Measurements from ENCODE around the gene ZMYM4.

The ZMYM4 gene

GRCh38 chr1:35394386-35394785, 125.9 kb downstream of the ZMYM4 start:
- DNase-seq (ENCODE audit: extremely low read depth in 1 of 2, low read depth in 1 of 2): no peak

- no peak for DNase-seq (ENCODE audit: extremely low read depth in 1 of 2, low read depth in 1 of 2)
Measured at GRCh38 chr1:35398739-35399138, 130.2 kb downstream of the ZMYM4 start.

GRCh38 chr1:35401049-35401448, 132.5 kb downstream of the ZMYM4 start:
- no peak for DNase-seq (ENCODE audit: extremely low read depth in 1 of 2, low read depth in 1 of 2)

GRCh38 chr1:35406103-35406502, 137.6 kb downstream of the ZMYM4 start:
- no peak for DNase-seq (ENCODE audit: extremely low read depth in 1 of 2, low read depth in 1 of 2)

- DNase-seq (ENCODE audit: extremely low read depth in 1 of 2, low read depth in 1 of 2): no peak
Measured at GRCh38 chr1:35407743-35408142, 139.2 kb downstream of the ZMYM4 start.

GRCh38 chr1:35408925-35409324, 140.4 kb downstream of the ZMYM4 start:
- no peak for DNase-seq (ENCODE audit: extremely low read depth in 1 of 2, low read depth in 1 of 2)

GRCh38 chr1:35426097-35426586, 157.6 kb downstream of the ZMYM4 start:
- DNase-seq (ENCODE audit: extremely low read depth in 1 of 2, low read depth in 1 of 2): no peak

GRCh38 chr1:35428360-35428759, 159.9 kb downstream of the ZMYM4 start:
- no peak for DNase-seq (ENCODE audit: extremely low read depth in 1 of 2, low read depth in 1 of 2)

- no peak for DNase-seq (ENCODE audit: extremely low read depth in 1 of 2, low read depth in 1 of 2)
Measured at GRCh38 chr1:35430762-35431161, 162.3 kb downstream of the ZMYM4 start.

- DNase-seq (ENCODE audit: extremely low read depth in 1 of 2, low read depth in 1 of 2): no peak
Measured at GRCh38 chr1:35431173-35431599, 162.7 kb downstream of the ZMYM4 start.

GRCh38 chr1:35432231-35432630, 163.7 kb downstream of the ZMYM4 start:
- no peak for DNase-seq (ENCODE audit: extremely low read depth in 1 of 2, low read depth in 1 of 2)

- DNase-seq (ENCODE audit: extremely low read depth in 1 of 2, low read depth in 1 of 2): no peak
Measured at GRCh38 chr1:35433714-35434113, 165.2 kb downstream of the ZMYM4 start.

- no peak for DNase-seq (ENCODE audit: extremely low read depth in 1 of 2, low read depth in 1 of 2)
Measured at GRCh38 chr1:35434703-35435102, 166.2 kb downstream of the ZMYM4 start.

- no peak for DNase-seq (ENCODE audit: extremely low read depth in 1 of 2, low read depth in 1 of 2)
Measured at GRCh38 chr1:35436078-35436477, 167.6 kb downstream of the ZMYM4 start.

GRCh38 chr1:35437200-35437599, 168.7 kb downstream of the ZMYM4 start:
- no peak for DNase-seq (ENCODE audit: extremely low read depth in 1 of 2, low read depth in 1 of 2)

- DNase-seq (ENCODE audit: extremely low read depth in 1 of 2, low read depth in 1 of 2): no peak
Measured at GRCh38 chr1:35439626-35440025, 171.1 kb downstream of the ZMYM4 start.

GRCh38 chr1:35441926-35442579, 173.5 kb downstream of the ZMYM4 start:
- no peak for DNase-seq (ENCODE audit: extremely low read depth in 1 of 2, low read depth in 1 of 2)

- DNase-seq (ENCODE audit: extremely low read depth in 1 of 2, low read depth in 1 of 2): peak in 1 of 2 donors; percentile 40
Measured at GRCh38 chr1:35442734-35443133, 174.2 kb downstream of the ZMYM4 start.

- DNase-seq (ENCODE audit: extremely low read depth in 1 of 2, low read depth in 1 of 2): no peak
Measured at GRCh38 chr1:35443768-35444518, 175.4 kb downstream of the ZMYM4 start.

- no peak for DNase-seq (ENCODE audit: extremely low read depth in 1 of 2, low read depth in 1 of 2)
Measured at GRCh38 chr1:35444519-35444774, 175.9 kb downstream of the ZMYM4 start.

- no peak for DNase-seq (ENCODE audit: extremely low read depth in 1 of 2, low read depth in 1 of 2)
Measured at GRCh38 chr1:35447278-35447677, 178.8 kb downstream of the ZMYM4 start.

- no peak for DNase-seq (ENCODE audit: extremely low read depth in 1 of 2, low read depth in 1 of 2)
Measured at GRCh38 chr1:35448344-35448801, 179.9 kb downstream of the ZMYM4 start.
